ENCODE data around the gene HNF4A.

HNF4A gene

GRCh38 chr20:44392776-44393607, 37.5 kb downstream of the HNF4A start:
- DNase-seq (no peak), ATAC-seq (no peak)

GRCh38 chr20:44393608-44394451, 38.3 kb downstream of the HNF4A start:
- ATAC-seq (no peak), DNase-seq (no peak)

- ATAC-seq, result no peak
- no peak for DNase-seq
Measured at GRCh38 chr20:44394452-44394701, 38.9 kb downstream of the HNF4A start.

- DNase-seq (no peak), ATAC-seq (no peak)
Measured at GRCh38 chr20:44394702-44395460, 39.4 kb downstream of the HNF4A start.

GRCh38 chr20:44395461-44396340, 40.2 kb downstream of the HNF4A start:
- ATAC-seq (no peak), DNase-seq (no peak)

GRCh38 chr20:44396369-44397130, 41.1 kb downstream of the HNF4A start:
- DNase-seq, result no peak

GRCh38 chr20:44398335-44398734, 42.8 kb downstream of the HNF4A start:
- DNase-seq (no peak), ATAC-seq (no peak)

More at GRCh38 chr20:44396369-44397130, 41.1 kb downstream of the HNF4A start:
- ATAC-seq, result no peak

GRCh38 chr20:44399446-44399845, 43.9 kb downstream of the HNF4A start:
- no peak for DNase-seq
- no peak for ATAC-seq

- ATAC-seq, result no peak
Measured at GRCh38 chr20:44400671-44400969, 45.1 kb downstream of the HNF4A start.

GRCh38 chr20:44400970-44401769, 45.7 kb downstream of the HNF4A start:
- DNase-seq (no peak), ATAC-seq (no peak)

More at GRCh38 chr20:44400671-44400969, 45.1 kb downstream of the HNF4A start:
- DNase-seq, result no peak

GRCh38 chr20:44401770-44402390, 46.4 kb downstream of the HNF4A start:
- no peak for ATAC-seq
- no peak for DNase-seq

GRCh38 chr20:44402391-44403193, 47.1 kb downstream of the HNF4A start:
- ATAC-seq (no peak), DNase-seq (no peak)

GRCh38 chr20:44403194-44404112, 48.0 kb downstream of the HNF4A start:
- DNase-seq (no peak), ATAC-seq (no peak)

GRCh38 chr20:44404204-44405181, 49.0 kb downstream of the HNF4A start:
- DNase-seq (no peak), ATAC-seq (no peak)

- DNase-seq (no peak), ATAC-seq (no peak)
Measured at GRCh38 chr20:44405257-44405656, 49.8 kb downstream of the HNF4A start.

GRCh38 chr20:44405785-44406571, 50.5 kb downstream of the HNF4A start:
- ATAC-seq (no peak), DNase-seq (no peak)
